GM10266 (cell line): Measurements from ENCODE around the gene MYO3A.
"Not testable (repeated sequence)": the region's sequence is repeated elsewhere in the genome, so short reads cannot be mapped to it uniquely, and the experiment has no call there.

Experiments used
- DNase-seq: peaks from one replicate; pipeline ENCODE4 v3.0.0; 2012; ENCODE audit errors: extremely low spot score
- TF ChIP-seq, protein P1 (sequence below): IDR thresholded peaks from 2 replicates; pipeline ENCODE4 v1.5.1; 2012; ENCODE audit warnings: mild to moderate bottlenecking, low read depth; ENCODE audit not compliant: control insufficient read depth, insufficient read depth; ENCODE audit errors: missing control alignments

Gene MYO3A

DNA sequence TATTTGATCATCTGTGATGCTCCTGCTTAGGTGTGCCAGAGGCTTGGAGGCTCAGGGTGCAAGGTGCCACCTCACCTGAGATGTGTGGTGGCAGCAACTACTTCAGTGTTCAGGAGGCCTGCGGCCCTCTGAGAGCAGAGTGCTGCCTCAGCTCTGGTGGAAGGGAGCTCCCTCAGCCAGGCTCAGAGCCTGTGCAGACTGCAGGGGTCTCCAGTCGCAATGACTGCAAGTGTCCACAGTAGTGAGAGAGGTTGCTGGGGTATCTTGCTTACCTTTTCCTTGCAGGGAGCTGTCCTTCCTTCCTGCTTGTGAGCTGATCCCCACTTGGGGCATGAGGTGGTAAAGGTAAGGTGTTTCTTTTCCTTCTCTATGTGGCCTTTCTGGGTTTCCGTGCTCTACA, 151.5 kb downstream of the MYO3A start:
- DNase-seq, result no peak
- TF ChIP-seq, protein P1, sequence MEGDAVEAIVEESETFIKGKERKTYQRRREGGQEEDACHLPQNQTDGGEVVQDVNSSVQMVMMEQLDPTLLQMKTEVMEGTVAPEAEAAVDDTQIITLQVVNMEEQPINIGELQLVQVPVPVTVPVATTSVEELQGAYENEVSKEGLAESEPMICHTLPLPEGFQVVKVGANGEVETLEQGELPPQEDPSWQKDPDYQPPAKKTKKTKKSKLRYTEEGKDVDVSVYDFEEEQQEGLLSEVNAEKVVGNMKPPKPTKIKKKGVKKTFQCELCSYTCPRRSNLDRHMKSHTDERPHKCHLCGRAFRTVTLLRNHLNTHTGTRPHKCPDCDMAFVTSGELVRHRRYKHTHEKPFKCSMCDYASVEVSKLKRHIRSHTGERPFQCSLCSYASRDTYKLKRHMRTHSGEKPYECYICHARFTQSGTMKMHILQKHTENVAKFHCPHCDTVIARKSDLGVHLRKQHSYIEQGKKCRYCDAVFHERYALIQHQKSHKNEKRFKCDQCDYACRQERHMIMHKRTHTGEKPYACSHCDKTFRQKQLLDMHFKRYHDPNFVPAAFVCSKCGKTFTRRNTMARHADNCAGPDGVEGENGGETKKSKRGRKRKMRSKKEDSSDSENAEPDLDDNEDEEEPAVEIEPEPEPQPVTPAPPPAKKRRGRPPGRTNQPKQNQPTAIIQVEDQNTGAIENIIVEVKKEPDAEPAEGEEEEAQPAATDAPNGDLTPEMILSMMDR, result no peak

DNA sequence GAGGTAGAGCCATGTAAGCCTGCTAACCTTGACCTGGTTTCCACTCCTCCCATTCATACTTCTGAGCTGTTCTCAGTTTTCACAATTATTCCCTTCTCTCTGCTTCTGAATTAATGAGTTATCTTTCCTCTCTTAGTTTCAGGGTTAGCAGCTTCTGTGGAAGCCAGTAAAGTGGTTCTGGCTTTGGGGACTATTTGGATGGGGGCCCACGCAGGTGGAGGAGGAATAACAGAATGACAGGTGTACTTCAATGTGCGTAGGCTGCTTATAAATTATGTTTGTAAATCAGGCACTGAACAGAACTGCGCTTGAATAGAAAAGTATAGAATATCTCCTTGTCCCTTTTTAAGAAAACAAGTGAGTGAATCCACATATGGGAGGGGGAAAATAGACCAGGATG, 153.6 kb downstream of the MYO3A start:
- TF ChIP-seq, protein P1, result no peak
- no peak for DNase-seq

DNA sequence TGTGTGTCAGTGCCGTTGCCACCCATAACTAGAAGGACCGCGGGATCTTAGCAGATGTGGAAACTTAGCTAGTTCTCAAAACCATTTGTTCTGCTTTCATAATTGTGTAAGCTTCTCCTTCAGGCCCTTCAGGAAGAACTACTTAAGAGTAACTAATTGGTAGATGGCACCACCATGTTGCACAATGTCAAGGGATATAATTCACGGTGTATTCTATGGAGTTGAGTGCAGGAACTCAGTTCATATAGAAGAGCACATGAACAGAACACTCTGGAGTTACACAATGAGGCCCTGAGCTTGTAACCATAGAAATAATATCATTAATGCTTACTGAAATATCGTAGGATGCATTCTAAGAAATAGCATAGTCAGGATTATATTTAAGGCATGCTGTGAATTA, 156.0 kb downstream of the MYO3A start:
- TF ChIP-seq, protein P1, result no peak
- no peak for DNase-seq

DNA sequence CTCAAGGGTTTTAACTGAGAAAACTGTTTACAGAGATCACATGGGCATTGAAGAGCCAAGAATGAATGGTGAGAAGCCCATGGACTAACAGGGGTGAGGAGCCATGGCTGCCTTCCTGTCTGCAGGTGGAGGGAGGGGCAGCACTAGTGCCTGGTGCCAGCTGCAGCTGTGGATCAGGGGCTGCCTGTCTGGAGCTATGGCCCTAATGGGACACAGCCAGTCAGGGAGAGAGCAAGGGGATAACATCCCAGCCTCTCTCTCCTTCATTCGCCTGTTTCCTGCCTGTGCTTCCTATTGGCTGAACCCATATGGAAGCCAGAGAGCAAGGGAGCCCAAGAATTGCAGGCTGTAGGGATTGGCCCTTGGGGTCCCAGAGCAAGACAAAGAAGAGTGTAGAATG, 156.7 kb downstream of the MYO3A start:
- DNase-seq, result no peak
- TF ChIP-seq, protein P1, result no peak

DNA sequence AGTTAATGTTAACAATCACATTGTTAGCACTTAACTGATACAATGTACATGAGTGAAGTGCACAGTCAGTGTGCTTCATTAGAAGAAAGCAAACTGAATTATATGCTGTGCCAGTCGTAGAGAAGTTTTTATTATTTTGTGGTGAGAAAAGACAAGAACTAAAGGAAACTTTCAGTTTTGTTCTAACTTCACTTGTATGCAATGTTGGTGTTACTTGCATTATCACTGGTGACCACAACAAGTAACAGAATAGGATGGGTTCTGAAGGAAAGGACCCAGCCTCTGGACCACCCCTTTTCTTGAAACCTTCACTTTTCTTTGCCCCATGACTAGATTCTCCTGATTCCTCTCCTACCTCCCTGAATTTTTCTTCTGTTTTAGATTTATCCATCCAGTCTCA, 159.2 kb downstream of the MYO3A start:
- DNase-seq, result no peak
- TF ChIP-seq, protein P1, result no peak

DNA sequence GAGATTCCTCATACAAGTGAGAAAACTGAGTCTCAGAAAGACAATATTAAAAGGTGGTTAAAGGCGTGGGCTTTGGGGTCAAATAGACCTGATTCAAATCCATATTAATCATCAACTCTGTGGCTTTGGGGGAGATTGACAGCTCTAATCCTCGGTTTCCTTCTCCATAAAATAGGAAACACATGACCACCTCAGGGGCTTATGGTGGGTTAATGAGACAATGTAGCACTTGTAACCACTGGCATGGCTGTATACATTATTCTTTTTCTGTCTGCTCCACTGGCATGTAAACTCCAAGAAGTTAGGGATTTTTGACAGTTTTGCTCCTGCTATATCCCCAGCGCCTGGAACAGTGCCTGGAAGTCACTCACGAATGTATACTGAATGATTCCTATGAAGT, 161.8 kb downstream of the MYO3A start:
- TF ChIP-seq, protein P1, result no peak
- DNase-seq, result no peak

DNA sequence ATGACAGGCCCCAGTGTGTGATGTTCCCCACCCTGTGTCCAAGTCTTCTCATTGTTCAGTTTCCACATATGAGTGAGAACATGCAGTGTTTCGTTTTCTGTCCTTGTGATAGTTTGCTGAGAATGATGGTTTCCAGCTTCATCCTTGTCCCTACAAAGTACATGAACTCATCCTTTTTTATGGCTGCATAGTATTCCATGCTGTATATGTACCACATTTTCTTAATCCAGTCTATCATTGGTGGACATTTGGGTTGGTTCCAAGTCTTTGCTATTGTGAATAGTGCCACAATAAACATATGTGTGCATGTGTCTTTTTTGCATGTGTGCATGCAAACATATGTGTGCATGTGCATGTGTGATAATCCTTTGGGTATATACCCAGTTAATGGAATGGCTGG, 163.5 kb downstream of the MYO3A start:
- not testable (repeated sequence) for DNase-seq

DNA sequence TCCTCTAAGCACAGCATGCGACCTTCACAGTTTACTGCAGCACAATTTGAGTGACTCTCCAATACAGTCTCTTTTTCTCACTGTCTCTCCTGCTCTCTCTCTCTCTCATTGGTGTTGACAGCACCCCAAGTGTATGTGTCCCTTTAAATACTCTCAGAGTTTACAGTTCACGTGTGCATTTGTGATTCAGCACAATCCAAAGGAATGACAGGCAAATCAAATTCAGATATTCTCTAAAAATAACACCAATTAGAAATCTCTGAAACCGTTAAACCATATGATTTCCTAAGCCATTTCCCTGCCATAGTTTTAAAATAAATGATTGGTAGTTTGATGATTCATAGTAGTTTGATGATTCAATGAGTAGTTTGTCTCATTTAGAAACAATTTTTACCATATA, 178.5 kb downstream of the MYO3A start:
- no peak for DNase-seq
- TF ChIP-seq, protein P1, result no peak
